ENCODE data around the gene DPF3.

DNA sequence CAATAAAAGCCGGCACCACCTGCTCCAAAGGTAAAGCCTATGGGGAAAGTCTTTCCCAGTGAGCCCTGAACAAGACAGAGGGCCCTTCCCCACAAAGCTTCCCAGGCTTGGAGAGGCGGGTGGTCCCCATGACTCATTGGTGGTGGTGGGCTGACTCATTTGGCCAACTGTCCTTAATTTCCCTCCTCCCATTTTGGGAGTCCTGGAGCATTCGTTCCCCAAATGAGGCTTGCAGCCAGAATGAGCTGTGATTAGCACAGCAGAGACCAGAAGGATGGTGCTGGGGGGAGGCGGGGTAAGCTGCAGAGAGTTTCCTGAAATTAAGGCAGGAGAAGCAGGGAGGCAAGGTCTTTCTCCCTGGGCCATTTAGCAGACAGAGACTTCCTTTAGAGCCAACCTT is 241.7 kb downstream of the DPF3 start:
- TF ChIP-seq, protein P1, sequence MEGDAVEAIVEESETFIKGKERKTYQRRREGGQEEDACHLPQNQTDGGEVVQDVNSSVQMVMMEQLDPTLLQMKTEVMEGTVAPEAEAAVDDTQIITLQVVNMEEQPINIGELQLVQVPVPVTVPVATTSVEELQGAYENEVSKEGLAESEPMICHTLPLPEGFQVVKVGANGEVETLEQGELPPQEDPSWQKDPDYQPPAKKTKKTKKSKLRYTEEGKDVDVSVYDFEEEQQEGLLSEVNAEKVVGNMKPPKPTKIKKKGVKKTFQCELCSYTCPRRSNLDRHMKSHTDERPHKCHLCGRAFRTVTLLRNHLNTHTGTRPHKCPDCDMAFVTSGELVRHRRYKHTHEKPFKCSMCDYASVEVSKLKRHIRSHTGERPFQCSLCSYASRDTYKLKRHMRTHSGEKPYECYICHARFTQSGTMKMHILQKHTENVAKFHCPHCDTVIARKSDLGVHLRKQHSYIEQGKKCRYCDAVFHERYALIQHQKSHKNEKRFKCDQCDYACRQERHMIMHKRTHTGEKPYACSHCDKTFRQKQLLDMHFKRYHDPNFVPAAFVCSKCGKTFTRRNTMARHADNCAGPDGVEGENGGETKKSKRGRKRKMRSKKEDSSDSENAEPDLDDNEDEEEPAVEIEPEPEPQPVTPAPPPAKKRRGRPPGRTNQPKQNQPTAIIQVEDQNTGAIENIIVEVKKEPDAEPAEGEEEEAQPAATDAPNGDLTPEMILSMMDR (IDR thresholded peaks at IDR 0.05), result no peak
- TF ChIP-seq POLR2A (IDR thresholded peaks at IDR 0.05), result no peak

Measured in lower leg skin (tissue), 3 donors.